Mesangial cell (primary cell): Measurements from ENCODE around the gene CCDC198. TPM values are rescaled to one million over a fixed set of nuclear protein-coding genes. Genes with fewer than 3 reads are reported as not detected.

ENCODE experiments used
- total RNA-seq: library from RNA; depleted of rRNA; stranded (reverse); fragments of >200 nt; gene quantifications from 2 replicates; pipeline ENCODE4 v1.2.3, GENCODE V29; 2015

The CCDC198 gene
- total RNA-seq = 8.6 and 56.2 TPM in 2 replicates

GRCh38 chr14:57493467-57494181 lies at the start of gene CCDC198:
Gene CCDC198, minus strand, starts transcription at chr14:57493857. Its CDS starts 142 bp downstream, at chr14:57493715.

Other genes with a start within 250 kb of the CCDC198 start
- 25.2 and 30.8 TPM in 2 replicates for gene EXOC5, start 225.0 kb downstream of the CCDC198 start, total RNA-seq
- 16.0 and 17.4 TPM in 2 replicates for gene AP5M1, start 224.9 kb downstream of the CCDC198 start, total RNA-seq
- gene NAA30, start 103.3 kb downstream of the CCDC198 start, total RNA-seq = 9.6 and 14.6 TPM in 2 replicates